Stimulated activated naive CD8-positive, alpha-beta T cell treated with anti-CD3 and anti-CD28 coated beads, Interleukin-15, Interleukin-2, amounts not matched to agents 100 ng/mL and 50 ng/mL, for 24 hours (primary cell): Measurements from ENCODE around the gene MUC6.

Experiments
- H3K27ac Mint-ChIP-seq: one replicate; pipeline ENCODE4 v1.8.0; 2021; ENCODE audit warnings: mild to moderate bottlenecking, mixed read lengths
- H3K27me3 Mint-ChIP-seq: one replicate; pipeline ENCODE4 v1.8.0; 2021; ENCODE audit warnings: mixed read lengths
- H3K36me3 Mint-ChIP-seq: one replicate; pipeline ENCODE4 v1.8.0; 2021; ENCODE audit warnings: low read depth, mixed read lengths
- H3K4me1 Mint-ChIP-seq: one replicate; pipeline ENCODE4 v1.8.0; 2021; ENCODE audit warnings: low read depth, mixed read lengths
- H3K4me3 Mint-ChIP-seq: one replicate; pipeline ENCODE4 v1.8.0; 2021; ENCODE audit warnings: mild to moderate bottlenecking, mixed read lengths
- H3K9me3 Mint-ChIP-seq: one replicate; pipeline ENCODE4 v1.8.0; 2021; ENCODE audit warnings: mixed read lengths

Gene MUC6

DNA sequence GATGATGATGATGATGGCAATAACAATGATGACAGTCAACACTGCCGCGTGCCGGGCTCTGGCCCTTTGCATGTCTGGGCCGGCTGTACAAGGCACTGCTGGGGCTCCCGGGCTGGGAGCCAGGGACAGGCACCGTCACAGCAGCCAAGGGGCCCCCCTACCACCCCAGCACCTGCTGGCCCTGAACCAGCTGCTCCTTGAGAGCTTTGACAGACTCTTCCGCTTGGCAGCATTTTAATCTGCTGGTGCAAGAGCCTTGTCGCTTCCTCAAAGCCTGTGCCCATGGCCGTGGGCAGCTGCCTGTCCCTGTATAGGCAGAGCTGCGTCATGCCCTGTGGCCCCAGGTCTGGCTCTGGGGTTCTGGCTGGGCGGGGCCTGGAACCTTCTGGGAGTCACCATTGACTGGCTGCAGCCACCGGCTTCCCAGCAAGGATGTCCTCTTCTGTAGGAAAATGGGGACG, 12.9 kb upstream of the MUC6 start:
- H3K27me3 Mint-ChIP-seq, result peaks cover 19% of the 10 kb centered on the region
- no peaks in the 10 kb centered on the region for H3K9me3 Mint-ChIP-seq
- no peak overlapping the region for H3K27ac Mint-ChIP-seq
- H3K36me3 Mint-ChIP-seq, result no peaks in the 10 kb centered on the region
- peaks cover 3% of the 10 kb centered on the region for H3K4me1 Mint-ChIP-seq
- no peak overlapping the region for H3K4me3 Mint-ChIP-seq

DNA sequence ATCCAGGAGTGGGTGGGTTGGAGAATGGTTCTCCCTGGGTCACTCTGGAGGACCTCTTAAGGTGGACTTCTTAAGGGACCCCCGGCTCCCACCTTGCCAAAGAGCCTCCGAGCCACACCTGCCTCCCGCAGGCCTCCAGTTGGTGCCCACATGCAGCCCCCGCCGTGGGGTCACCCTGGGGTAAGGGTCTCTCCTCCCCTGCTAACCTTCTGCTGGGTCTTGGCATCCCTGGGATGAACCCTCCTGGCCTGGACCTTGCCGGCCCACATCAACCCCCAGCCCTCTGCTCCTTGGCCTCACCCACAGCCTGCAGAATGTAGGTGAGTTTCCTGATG, 12.5 kb upstream of the MUC6 start:
- peaks cover 21% of the 10 kb centered on the region for H3K27me3 Mint-ChIP-seq

DNA sequence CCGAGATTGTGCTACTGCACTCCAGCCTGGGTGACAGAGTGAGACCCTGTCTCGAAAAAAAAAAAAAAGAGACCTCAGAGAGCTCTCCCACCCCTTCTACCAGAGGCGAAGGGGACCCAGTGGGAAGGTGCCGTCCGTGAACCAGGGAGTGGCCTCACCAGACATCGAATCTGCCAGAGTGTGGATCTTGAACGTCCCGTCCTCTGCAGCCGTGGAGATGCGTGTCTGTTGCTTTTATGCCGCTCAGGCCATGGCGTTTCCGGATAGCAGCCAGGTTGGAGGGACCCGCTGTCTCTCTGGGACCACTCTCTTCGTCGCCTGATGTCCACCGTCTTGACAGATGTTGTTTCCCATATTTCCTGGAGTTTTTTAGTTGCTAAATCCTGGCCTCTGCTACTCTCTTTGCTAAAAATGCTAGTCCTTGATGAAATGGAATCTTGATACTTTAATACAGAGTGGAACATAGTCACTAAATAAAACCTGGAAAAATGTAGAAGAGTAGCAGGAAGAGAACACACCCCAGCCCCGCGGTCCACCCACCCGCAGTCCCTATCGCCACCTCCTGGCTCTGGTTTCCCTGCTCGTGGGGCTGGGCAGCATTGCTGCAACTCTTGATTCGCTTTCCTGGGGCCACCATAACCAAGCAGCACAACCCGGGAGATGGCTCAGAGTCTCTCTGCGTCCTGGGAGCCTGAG, 12.0 kb upstream of the MUC6 start:
- Mint-ChIP-seq H3K4me1 (peaks cover 3% of the 10 kb centered on the region), H3K27ac (no peak overlapping the region), H3K36me3 (no peaks in the 10 kb centered on the region), H3K9me3 (no peaks in the 10 kb centered on the region), H3K4me3 (no peak overlapping the region), H3K27me3 (peaks cover 24% of the 10 kb centered on the region)

More for the DNA sequence above, 12.5 kb upstream of the MUC6 start:
- H3K9me3 Mint-ChIP-seq, result no peaks in the 10 kb centered on the region
- no peaks in the 10 kb centered on the region for H3K36me3 Mint-ChIP-seq
- H3K27ac Mint-ChIP-seq, result no peak overlapping the region
- H3K4me1 Mint-ChIP-seq, result peaks cover 3% of the 10 kb centered on the region
- H3K4me3 Mint-ChIP-seq, result no peak overlapping the region

DNA sequence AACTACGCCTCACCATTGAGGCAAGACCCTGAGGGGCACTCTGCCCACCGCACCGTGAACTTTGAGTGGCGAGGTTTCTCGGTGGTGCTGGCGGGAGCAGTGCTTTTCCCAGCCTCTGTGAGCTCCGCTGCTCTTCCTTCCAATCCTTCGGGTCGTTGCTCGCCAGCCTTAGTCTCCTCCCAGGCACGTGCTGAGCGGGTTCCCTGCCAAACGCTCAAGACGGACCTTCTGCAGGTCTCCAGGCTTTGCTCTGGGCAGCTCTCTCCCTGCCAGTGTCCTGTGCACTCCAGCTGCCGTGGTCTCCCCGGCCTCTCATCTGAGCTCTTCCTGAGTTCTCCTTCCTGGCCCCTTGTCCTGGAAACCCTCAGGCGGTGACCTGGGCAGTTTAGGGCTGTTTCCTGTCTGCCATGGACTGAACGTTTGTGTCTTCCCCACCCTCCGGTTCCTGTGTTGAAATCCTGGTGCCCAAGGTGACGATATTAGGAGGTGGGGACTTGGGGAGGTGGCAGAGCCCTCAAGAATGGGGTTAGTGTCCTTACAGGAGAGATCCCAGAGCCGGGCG, 11.2 kb upstream of the MUC6 start:
- H3K4me1 Mint-ChIP-seq, result peaks cover 3% of the 10 kb centered on the region
- no peak overlapping the region for H3K27ac Mint-ChIP-seq
- H3K36me3 Mint-ChIP-seq, result no peaks in the 10 kb centered on the region
- H3K27me3 Mint-ChIP-seq, result peaks cover 24% of the 10 kb centered on the region
- H3K4me3 Mint-ChIP-seq, result no peak overlapping the region
- H3K9me3 Mint-ChIP-seq, result no peaks in the 10 kb centered on the region

DNA sequence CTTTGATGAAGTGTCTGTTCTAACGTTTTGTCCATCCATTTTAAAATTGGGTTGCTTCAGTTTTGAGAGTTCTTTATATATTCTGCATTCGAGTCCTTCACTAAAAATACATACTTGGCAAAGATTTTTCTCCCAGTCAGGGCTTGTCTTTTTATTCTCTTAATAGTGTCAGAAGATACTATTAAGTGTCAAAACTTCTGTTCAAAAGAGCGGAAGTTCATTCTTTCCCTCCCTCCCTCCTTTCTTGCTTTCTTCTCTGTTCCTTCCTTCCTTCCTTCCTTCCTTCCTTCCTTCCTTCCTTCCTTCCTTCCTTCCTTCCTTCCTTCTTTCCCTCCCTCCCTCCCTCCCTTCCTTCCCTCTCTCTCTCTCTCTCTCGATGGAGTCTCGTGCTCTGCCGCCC, 7.6 kb upstream of the MUC6 start:
- H3K4me3 Mint-ChIP-seq, result no peak overlapping the region
- H3K4me1 Mint-ChIP-seq, result peaks cover 3% of the 10 kb centered on the region
- no peaks in the 10 kb centered on the region for H3K36me3 Mint-ChIP-seq
- H3K27me3 Mint-ChIP-seq, result peaks cover 24% of the 10 kb centered on the region
- no peak overlapping the region for H3K27ac Mint-ChIP-seq
- no peaks in the 10 kb centered on the region for H3K9me3 Mint-ChIP-seq

DNA sequence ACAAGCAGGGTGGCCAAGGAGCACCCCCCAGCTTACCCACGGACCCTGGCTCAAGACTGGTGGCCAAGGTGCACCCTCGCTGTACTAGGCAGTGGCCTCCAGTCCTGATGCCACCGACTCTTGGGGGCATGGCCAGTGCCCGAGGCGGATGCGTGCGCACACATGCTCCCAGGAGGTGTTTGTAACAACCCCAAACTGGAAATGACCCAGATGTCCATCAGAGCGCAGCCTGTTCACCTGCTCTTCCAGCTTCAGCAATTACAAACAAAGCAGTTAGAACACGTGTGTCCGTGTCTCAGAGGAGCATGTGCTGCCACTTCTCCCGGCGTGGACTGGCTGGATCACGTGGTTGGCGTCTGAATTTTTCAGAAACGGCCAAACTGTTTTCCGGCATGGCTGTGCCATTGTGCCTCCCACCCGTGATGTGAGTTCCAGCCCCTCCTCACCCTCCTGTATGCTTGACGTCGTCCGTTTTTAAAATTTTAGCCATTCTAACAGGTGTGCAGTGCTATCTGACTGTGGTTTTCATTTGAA, 7.1 kb upstream of the MUC6 start:
- H3K9me3 Mint-ChIP-seq, result no peaks in the 10 kb centered on the region
- no peaks in the 10 kb centered on the region for H3K36me3 Mint-ChIP-seq
- H3K4me1 Mint-ChIP-seq, result peaks cover 3% of the 10 kb centered on the region
- H3K4me3 Mint-ChIP-seq, result no peak overlapping the region
- peaks cover 22% of the 10 kb centered on the region for H3K27me3 Mint-ChIP-seq
- no peak overlapping the region for H3K27ac Mint-ChIP-seq

DNA sequence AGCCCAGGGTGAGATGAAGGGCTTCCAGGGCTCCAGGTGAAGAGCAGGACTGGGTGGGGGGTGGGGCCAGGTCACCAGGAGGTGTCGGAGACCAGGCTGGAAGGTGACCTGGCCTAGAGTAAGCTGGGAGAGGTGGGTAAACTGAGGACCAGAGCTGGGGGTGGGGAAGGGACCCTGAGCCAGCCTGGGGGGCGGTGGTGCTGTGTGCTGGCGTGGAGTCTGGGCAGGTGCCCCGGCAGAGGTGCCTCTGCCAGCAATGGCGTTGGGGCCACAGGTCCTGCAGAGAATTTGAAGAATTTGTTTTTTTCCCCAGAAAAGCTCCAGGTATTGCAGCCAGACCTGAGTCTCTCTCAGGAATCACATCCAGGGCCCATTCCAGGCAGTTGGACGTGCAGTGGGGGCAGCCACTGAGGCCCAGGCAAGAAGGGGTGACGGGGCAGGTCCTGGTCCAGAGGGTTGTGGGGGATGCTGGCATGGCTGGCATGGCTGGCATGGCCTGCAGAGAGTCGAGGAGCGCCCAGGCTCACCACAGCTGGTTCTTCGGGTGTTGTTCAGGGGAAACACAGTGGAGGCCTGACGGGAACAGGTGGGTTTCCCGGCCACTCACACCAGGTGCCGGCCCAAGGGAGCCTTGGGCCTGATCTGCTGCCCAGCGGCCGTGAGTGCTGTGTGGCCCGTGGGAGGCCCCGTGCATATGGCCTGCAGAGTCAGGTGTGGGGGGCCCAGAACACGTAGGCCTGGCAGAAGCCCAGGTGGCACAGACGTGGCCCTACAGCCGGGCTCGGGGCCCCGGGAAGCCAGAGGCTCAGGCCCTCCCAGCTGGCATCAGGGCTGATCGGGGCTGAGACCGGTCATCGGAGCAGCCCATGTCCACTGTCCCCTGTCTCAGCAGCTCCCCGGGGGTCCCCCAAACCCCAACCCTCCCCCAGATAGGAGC, 6.4 kb upstream of the MUC6 start:
- H3K36me3 Mint-ChIP-seq, result no peaks in the 10 kb centered on the region
- H3K4me1 Mint-ChIP-seq, result peaks cover 3% of the 10 kb centered on the region
- H3K27me3 Mint-ChIP-seq, result peaks cover 19% of the 10 kb centered on the region
- H3K4me3 Mint-ChIP-seq, result no peak overlapping the region
- no peaks in the 10 kb centered on the region for H3K9me3 Mint-ChIP-seq
- no peak overlapping the region for H3K27ac Mint-ChIP-seq

DNA sequence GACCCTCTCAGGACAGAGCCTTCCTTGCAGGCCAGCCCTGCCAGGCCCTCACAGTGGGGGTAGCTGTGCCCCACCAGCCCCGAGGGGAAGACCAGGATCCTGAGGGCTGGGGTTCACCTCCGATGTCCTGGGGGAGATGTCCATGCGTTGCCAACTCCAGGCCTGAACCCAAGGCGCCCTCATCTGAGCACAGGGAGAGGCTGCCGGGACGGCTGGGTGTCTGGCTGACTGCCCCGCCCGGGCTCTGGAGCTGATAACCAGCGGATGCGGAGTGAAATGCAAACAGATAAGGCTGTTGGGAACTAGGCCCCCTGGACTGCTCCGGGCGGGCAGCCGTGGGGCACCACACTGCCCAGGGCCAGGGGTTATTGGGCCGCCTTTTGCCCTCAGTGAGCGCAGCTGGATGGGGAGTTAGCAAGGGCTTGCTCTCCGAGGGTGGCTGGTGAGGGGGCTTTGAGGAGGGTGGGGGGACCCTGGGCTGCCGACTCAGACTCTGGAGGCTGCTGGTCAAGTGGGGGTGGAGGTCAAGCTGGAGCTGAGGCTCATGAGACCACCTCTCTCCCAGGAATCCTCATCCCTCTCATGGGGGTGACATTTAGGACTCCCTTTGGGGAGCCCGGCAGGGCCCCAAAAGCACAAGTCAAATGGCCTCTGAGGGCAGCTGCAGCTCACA, 5.6 kb upstream of the MUC6 start:
- Mint-ChIP-seq H3K9me3 (no peaks in the 10 kb centered on the region), H3K27me3 (peaks cover 17% of the 10 kb centered on the region), H3K27ac (no peak overlapping the region), H3K4me3 (no peak overlapping the region), H3K36me3 (no peaks in the 10 kb centered on the region), H3K4me1 (peaks cover 3% of the 10 kb centered on the region)

DNA sequence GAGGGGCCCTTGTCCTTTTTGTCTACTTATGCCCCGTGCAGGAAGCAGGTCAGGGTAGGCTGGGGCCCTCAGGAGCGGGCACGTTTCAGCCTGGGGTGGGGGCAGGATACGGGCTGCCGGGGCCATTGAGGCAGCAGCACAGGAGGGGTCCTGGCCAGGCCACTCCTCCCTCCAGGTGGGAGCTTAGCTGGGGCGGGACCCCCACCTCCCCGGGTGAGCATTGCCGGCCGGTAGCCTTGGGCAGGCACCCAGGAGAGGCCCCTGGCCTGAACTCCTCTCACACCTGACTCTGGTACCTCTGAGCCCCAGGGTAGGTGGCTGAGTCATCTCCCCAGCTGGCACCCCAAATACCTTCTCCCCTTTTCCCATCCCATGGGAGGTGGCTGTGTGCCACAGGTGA, 5.0 kb upstream of the MUC6 start:
- no peak overlapping the region for H3K4me3 Mint-ChIP-seq
- H3K27me3 Mint-ChIP-seq, result peaks cover 13% of the 10 kb centered on the region
- no peaks in the 10 kb centered on the region for H3K4me1 Mint-ChIP-seq
- no peaks in the 10 kb centered on the region for H3K36me3 Mint-ChIP-seq
- no peaks in the 10 kb centered on the region for H3K9me3 Mint-ChIP-seq
- H3K27ac Mint-ChIP-seq, result no peak overlapping the region

DNA sequence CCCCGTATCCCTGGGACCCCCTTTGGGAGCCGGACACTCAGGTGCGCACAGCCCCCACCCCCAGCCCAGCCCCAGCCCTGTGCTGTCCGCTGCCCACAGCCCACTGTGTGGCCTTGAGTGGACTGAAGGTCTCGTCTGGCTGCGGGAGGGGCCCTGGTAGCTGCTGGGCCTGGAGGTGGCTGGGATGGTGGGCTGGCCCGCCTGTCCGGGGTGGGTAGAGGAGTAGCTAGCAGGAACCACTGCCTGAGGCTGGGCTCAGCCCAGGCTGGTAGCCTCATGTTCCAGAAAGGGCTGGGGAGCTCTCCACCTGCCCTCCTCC, 4.6 kb upstream of the MUC6 start:
- no peaks in the 10 kb centered on the region for H3K9me3 Mint-ChIP-seq
- H3K27ac Mint-ChIP-seq, result no peak overlapping the region
- H3K27me3 Mint-ChIP-seq, result peaks cover 10% of the 10 kb centered on the region
- no peak overlapping the region for H3K4me3 Mint-ChIP-seq
- H3K36me3 Mint-ChIP-seq, result no peaks in the 10 kb centered on the region
- H3K4me1 Mint-ChIP-seq, result no peaks in the 10 kb centered on the region

DNA sequence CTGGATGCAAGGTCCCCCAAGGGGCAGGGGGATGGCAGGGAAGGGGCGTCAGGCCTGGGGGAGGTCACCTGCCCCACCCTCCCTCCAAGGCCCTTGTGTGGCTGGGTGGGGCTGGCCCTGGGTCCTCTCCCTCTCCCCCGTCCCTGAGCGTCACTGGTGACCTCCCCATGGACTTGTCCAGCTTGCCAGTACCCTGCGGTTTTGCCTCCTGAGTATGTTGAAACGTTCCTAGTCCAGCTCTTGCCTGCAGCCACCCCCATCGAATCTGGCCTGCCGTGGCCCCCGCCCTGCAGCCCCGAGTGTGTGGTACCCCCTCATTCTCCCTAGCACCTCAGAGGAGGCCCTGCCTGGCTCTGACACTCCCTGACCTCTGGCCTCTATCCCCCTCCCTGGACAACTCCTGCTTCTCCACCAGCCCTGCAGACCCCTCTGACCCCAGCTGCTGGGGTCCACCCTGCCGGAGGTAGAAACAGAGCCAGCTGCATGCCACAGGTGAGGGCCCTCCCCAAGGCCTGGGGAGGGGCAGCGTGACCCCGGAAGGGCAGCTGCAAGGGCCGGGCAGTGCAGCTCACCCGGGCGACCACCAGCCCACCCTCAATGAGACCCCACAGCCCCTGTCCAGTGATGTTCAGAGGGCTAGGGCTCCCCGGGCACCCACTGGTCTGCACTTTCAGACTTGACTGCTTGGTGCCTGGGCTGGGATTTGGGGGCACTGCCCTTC, 4.1 kb upstream of the MUC6 start:
- H3K27ac Mint-ChIP-seq, result no peak overlapping the region
- H3K4me3 Mint-ChIP-seq, result no peak overlapping the region
- H3K9me3 Mint-ChIP-seq, result no peaks in the 10 kb centered on the region
- H3K4me1 Mint-ChIP-seq, result no peaks in the 10 kb centered on the region
- H3K27me3 Mint-ChIP-seq, result peaks cover 10% of the 10 kb centered on the region
- no peaks in the 10 kb centered on the region for H3K36me3 Mint-ChIP-seq

DNA sequence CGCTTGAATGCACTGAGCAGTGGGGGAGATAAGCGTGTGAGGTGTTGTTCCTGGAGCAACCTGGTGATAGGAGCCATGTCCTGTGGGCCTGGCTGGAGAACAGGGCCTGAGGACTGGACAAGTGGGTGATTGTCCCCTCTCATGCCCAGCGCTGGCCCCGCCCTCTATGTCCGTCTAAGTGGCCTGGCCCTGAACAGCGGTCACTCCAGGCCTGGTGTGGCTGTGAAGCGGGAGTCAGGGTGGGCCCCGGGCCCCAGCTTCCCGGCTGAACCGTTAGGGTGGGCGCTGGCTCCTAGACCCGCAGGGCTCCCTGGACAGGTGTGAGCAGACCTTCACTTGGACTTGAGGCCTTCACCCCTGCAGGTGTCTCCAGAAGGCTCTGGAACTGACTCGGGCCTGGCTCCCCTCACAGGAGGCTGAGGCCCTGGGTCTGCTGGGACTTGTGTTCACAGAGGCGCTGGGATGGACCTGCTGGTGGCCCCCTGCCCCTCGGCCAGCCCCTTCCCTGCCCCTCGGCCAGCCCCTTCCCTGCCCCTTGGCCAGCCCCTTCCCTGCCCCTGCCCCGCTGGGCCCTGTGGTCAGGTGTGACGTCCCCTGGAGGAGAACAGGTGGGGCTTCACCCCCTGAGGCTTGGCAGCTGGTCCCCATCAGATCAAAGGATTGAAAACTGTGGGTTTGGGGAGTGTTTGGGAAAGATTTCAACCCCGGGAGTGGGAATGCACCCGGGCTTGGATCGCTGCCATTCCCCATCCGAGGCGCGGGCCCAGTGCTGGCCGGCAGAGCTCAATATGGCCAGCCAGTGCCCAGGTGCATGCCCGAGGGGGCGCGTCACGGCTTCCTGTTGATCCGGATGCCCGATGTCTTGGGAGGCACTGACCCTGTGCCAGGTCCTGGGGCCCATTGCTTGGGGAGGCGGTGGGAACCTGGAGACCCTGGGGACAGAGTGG, 3.2 kb upstream of the MUC6 start:
- Mint-ChIP-seq H3K36me3 (no peaks in the 10 kb centered on the region), H3K27ac (no peak overlapping the region), H3K4me3 (no peak overlapping the region), H3K4me1 (no peaks in the 10 kb centered on the region), H3K9me3 (no peaks in the 10 kb centered on the region), H3K27me3 (peaks cover 6% of the 10 kb centered on the region)

DNA sequence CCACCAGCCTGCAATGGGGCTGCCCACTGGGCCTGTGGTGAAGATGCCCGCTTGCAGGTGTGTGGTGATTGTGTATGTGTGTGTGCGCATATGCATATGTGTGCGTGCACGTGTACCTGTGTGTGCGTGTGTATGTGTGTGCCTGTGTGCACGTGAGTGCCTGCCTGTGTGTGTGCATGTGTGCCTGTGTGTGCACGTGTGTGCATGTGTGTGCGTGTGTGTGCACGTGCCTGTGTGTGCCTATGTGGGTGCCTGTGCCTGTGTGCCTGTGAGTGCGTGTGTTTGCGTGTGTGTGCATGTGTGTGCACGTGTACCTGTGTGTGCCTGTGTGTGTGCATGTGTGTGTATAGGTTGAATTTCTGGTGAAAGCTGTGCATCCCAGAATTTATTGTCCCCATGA, 2.4 kb upstream of the MUC6 start:
- H3K4me3 Mint-ChIP-seq, result no peak overlapping the region
- peaks cover 2% of the 10 kb centered on the region for H3K27me3 Mint-ChIP-seq
- no peak overlapping the region for H3K27ac Mint-ChIP-seq
- no peaks in the 10 kb centered on the region for H3K4me1 Mint-ChIP-seq
- no peaks in the 10 kb centered on the region for H3K9me3 Mint-ChIP-seq
- H3K36me3 Mint-ChIP-seq, result no peaks in the 10 kb centered on the region
